Natural killer cell treated with Interleukin-12 subunit alpha and Interleukin-12 subunit beta and Interleukin-15 and Interleukin-18, amount 100 ng/mL, for 72 hours (primary cell): ENCODE measurements around the gene SMS. TPM values are rescaled to one million over a fixed set of nuclear protein-coding genes. Genes with fewer than 3 reads are reported as not detected.

ENCODE experiments used
- ATAC-seq, 2 donors: fragments of 150-1000 bp; cut with Tn5 transposase in 1 of 2; sonication (Bioruptor Pico), chemical (Tn5 transposase) in 1 of 2; 2 replicates each; pipeline ENCODE4 v1.10.0; 2021
- DNase-seq: peaks from one replicate; pipeline ENCODE4 v3.0.0; 2022; ENCODE audit warnings: low spot score
- H3K27ac Mint-ChIP-seq, 2 donors: 1 replicate in 1 of 2; 2 replicates in 1 of 2; pipeline ENCODE4 v1.8.0; 2022; ENCODE audit warnings: mixed read lengths in 2 of 2, mild to moderate bottlenecking in 1 of 2, moderate library complexity in 1 of 2
- H3K27me3 Mint-ChIP-seq, 2 donors: 1 replicate in 1 of 2; 2 replicates in 1 of 2; pipeline ENCODE4 v1.8.0; 2022; ENCODE audit warnings: mixed read lengths in 2 of 2
- H3K36me3 Mint-ChIP-seq: one replicate; pipeline ENCODE4 v1.8.0; 2022; ENCODE audit warnings: mixed read lengths
- H3K4me1 Mint-ChIP-seq, 2 donors: 1 replicate in 1 of 2; 2 replicates in 1 of 2; pipeline ENCODE4 v1.8.0; 2022; ENCODE audit warnings: low read depth in 2 of 2, mixed read lengths in 2 of 2, mild to moderate bottlenecking in 1 of 2
- H3K4me3 Mint-ChIP-seq: one replicate; pipeline ENCODE4 v1.8.0; 2022; ENCODE audit warnings: mixed read lengths
- H3K9me3 Mint-ChIP-seq: 2 replicates; pipeline ENCODE4 v1.8.0; 2022; ENCODE audit warnings: mixed read lengths
- total RNA-seq, 2 donors: library from RNA; stranded (reverse); gene quantifications; one replicate each; pipeline ENCODE4 v1.2.3, GENCODE V29; 2022

The SMS gene
- total RNA-seq, 2 donors from 2014 or later = 119 to 127 TPM

DNA sequence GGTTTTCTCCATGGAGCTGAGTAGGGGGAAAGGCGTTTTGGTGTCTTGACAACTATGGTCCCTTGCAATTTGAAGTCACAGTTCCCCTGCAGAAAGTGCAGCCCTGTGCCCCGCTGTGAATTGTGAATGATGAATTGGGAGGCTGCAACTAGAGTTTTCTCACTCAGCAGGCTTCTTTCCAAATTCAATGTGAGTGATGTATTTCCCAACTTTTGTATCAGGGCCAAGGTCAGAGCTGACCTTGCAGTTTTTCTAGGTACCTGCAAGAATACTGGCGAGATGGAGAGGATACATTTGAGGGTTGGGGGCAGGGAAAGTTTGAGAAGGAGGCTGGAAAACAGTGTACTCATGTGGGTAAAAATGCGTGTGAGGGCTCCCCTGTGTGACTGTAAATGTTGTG is 103.4 kb downstream of the SMS start:
- no peak for DNase-seq
- H3K36me3 Mint-ChIP-seq = no peaks in the 10 kb centered on the region
- no peaks in the 10 kb centered on the region for H3K9me3 Mint-ChIP-seq
- no peak overlapping the region for H3K27ac Mint-ChIP-seq
- H3K4me3 Mint-ChIP-seq = no peak overlapping the region
- no peaks in the 10 kb centered on the region for H3K4me1 Mint-ChIP-seq
- ATAC-seq = no peak
- H3K27me3 Mint-ChIP-seq = peaks cover 0 to 3% of the 10 kb centered on the region in 2 donors

Other genes starting within 250 kb of the SMS start
- gene SMPX, start 182.6 kb upstream of the SMS start, total RNA-seq = not detected
- 10 to 100 TPM; 10.6 to 16.5 TPM for gene MBTPS2, start 101.1 kb upstream of the SMS start, total RNA-seq
- gene YY2, start 84.7 kb upstream of the SMS start, total RNA-seq = 1 to 10 TPM; 2.0 to 2.6 TPM
- gene PHEX, start 91.6 kb downstream of the SMS start, total RNA-seq = under 1 TPM; 0.10 to 0.45 TPM